HG03095 (cell line): ENCODE measurements around the gene PPP6C.
A peak's percentile ranks its signal among the peaks of the same experiment; 100 is the strongest.
"Not testable (repeated sequence)": the region's sequence is repeated elsewhere in the genome, so short reads cannot be mapped to it uniquely, and the experiment has no call there.

Experiments
- ATAC-seq: cut with Tn5 transposase; IDR thresholded peaks from one replicate; pipeline ENCODE4 v1.9.1; 2021; ENCODE audit warnings: moderate library complexity; ENCODE audit not compliant: unreplicated experiment

The PPP6C gene

GRCh38 chr9:125189361-125190289 is at the start of gene PPP6C:
PPP6C (minus strand) TSS chr9:125189803; CDS start chr9:125189718, 85 bp downstream.
- ATAC-seq = peak; percentile 95

DNA sequence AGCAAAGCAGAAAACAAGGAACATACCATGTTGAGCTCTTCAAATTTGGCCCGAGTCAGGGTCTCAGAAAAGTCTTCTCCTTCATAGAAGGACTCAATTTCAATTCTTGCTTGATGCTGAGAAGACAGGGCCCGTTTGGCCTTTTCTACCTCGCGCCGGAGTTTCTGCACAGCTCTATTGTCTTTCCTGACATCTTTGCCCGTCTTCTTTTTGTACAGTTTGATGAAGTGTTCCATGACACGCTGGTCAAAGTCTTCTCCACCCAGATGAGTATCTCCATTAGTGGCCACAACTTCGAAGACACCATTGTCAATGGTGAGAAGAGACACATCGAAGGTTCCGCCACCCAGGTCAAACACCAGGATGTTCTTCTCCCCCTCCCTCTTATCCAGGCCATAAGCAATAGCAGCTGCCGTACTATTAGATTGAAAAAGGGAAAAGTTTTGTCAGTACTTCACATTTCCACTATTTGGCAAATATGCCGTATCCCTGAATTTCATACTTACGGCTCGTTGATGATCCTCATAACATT is 49.4 kb upstream of the PPP6C start:
- no peak for ATAC-seq

GRCh38 chr9:125238127-125238914 is 48.7 kb upstream of the PPP6C start:
- ATAC-seq = no peak

- ATAC-seq = not testable (repeated sequence)
Observed at GRCh38 chr9:125236520-125237159, 47.0 kb upstream of the PPP6C start.

- no peak for ATAC-seq
Observed at GRCh38 chr9:125235804-125236519, 46.4 kb upstream of the PPP6C start.

DNA sequence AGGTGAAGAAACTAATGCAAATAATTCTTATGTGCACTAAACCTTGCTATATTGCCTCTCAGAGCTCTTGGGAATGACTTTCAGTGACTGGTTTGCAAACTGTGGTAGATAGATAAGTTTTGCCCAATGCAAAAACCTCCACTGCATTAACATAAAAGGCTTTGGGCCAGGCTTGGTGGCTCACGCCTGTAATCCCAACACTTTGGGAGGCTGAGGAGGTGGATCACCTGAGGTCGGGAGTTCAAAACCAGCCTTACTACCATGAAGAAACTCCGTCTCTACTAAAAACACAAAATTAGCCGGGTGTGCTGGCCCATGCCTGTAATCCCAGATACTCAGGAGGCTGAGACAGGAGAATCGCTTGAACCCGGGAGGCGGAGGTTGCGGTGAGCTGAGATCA is 44.5 kb upstream of the PPP6C start:
- ATAC-seq = not testable (repeated sequence)

GRCh38 chr9:125233678-125234077 is 44.1 kb upstream of the PPP6C start:
- ATAC-seq = no peak

GRCh38 chr9:125227761-125228160 is 38.2 kb upstream of the PPP6C start:
- no peak for ATAC-seq

GRCh38 chr9:125224858-125225257 is 35.3 kb upstream of the PPP6C start:
- ATAC-seq = not testable (repeated sequence)

DNA sequence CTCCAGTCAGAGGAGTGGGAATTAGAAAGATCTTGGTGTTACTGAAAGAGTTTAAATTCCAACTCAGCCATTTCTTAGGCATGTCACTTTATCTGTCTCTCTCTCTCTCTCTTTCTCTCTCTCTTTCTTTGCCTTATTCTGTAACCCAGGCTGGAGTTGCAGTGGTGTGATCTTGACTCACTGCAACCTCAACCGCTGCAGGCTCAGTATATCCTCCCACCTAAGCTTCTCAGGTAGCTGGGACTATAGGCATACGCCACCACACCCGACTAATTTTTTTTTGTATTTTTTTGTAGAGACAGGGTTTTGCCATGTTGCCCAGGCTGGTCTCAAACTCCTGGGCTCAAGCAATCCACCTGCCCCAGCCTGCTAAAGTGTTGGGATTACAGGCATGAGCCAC is 29.0 kb upstream of the PPP6C start:
- no peak for ATAC-seq

- ATAC-seq = no peak
Observed at GRCh38 chr9:125214186-125214585, 24.6 kb upstream of the PPP6C start.

GRCh38 chr9:125204477-125204876 is 14.9 kb upstream of the PPP6C start:
- no peak for ATAC-seq

- ATAC-seq = no peak
Observed at GRCh38 chr9:125202846-125203618, 13.4 kb upstream of the PPP6C start.

DNA sequence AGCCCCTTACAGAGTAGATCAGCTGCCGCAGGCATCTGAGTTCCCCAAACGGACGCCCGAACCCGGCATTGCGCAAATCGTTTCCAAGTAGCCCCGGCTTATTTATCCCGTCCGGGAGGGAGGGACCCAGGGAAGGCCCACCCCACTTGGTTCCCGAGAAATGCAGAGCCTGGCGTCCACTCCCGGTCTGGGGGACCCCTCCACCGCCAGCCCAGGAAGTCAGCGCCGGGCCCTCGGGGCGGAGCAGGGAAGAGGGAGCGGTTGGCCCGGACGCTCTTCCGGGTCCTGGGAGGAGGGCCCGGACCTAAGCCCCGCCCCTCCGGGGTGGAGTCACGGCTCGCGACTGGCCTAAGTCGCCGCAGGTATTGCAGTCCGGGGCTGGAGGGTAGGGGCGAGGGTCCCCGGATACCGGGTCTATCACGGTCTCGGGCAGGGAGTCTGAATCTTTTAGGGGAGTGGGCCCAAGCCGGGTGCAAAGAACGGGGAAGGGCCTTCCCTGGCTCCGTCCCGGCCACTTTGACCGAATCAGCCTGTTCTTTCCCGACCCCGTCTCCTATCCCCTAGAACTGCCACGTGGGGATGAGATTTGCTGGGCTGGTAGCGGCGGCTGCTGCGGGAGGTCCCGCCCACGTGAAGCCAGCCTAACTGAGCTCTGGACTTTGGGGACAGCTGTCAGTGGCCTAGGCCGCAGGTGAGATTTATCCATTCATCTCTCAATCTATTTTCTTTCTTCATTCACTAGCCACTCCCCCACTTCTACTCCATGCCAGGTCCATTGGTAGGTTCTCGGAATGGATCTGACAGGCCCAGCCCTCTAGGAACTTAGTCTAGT is 10.8 kb upstream of the PPP6C start, which contains the start of gene RABEPK:
Gene RABEPK, plus strand, starts transcription at position 327 of the 832 bp plus-strand sequence. CDS start 2,472 bp downstream, outside the sequence.
- peak; percentile 95 for ATAC-seq

- not testable (repeated sequence) for ATAC-seq
Observed at GRCh38 chr9:125195591-125195990, 6.0 kb upstream of the PPP6C start.

DNA sequence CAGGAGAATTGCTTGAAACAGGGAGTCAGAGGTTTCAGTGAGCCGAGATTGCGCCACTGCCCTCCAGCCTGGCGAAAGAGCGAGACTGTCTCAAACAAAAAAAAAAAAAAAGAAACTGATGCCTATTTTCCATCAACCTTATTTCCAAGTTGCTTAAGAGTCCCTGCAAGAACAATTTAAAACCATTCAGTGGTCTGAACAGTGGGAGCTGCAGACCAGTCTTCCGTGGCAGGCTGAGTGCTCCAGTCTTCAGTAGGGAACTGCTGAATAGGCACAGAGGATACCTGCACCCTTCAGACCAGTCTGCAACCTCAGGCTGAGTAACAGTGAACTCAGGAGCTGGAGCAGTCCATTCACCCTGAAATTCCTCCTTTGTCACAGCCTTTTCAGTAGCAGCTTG is 4.9 kb upstream of the PPP6C start:
- ATAC-seq = not testable (repeated sequence)

DNA sequence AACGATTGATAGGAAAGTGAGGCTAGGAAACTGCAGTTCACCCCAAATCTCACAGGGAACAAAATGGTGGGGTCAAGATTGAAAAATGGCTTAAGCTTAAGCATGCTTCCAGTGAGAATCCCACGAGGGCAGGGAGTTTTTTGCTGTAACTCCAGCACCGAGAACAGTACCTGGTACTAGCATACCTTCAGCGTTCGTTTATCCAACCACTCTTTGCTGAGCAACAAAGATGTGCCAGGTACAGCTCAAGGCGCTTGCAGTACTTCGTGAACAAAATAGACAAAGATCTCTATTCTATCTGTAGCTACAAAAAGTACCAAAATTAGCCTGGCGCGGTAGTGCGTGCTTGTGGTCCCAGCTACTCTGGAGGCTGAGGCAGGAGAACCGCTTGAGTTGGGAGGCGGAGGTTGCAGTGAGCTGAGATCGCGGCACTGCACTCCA is 778 bp upstream of the PPP6C start:
- no peak for ATAC-seq

DNA sequence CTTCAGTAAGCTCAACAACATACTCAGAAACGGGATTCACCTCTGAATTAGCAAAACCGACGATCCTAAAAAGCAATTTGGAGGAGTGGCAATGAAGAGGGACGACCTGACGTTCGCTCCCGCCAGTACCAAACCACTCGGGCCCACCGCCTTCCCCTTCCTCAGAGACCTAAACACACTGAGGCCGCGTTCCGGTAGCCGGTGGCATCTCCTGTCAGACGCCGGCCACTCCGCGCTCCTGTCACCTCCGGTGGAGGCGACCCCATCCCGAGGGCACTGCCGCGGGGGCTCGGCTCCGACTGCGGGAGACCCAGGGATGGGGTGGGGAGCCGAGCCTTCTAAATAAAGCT is 617 bp downstream of the PPP6C start:
- peak; percentile 10 for ATAC-seq

- ATAC-seq = no peak
Observed at GRCh38 chr9:125183561-125183960, 6.0 kb downstream of the PPP6C start.
